ENCODE measurements around the gene SLC35C1. TPM values are rescaled to one million over a fixed set of nuclear protein-coding genes. Genes with fewer than 3 reads are reported as not detected.

The SLC35C1 gene
- total RNA-seq, 4 donors from 2014 or later: 28.8 to 62.3 (median 44.4) TPM

GRCh38 chr11:45809456-45810395 lies 4.8 kb downstream of the SLC35C1 start:
- Histone ChIP-seq H3K9me3 (no peaks in the 10 kb centered on the region), H3K27me3 (no peaks in the 10 kb centered on the region), H3K4me3 (no peak overlapping the region), H3K27ac (no peak overlapping the region), H3K36me3 (peaks cover 0 to 6% (median 0%) of the 10 kb centered on the region in 4 donors), H3K4me1 (peaks cover 22 to 35% (median 26%) of the 10 kb centered on the region in 4 donors)
- intact Hi-C loops (cut with DNase I; ENCODE audit: low total_unique reads): no loop called here
- TF ChIP-seq POLR2AphosphoS5 (IDR thresholded peaks at IDR 0.05): no peak
- no peak for TF ChIP-seq CTCF (IDR thresholded peaks at IDR 0.05)
- TF ChIP-seq EP300 (IDR thresholded peaks at IDR 0.05; ENCODE audit: low read depth): no peak
- TF ChIP-seq POLR2A (IDR thresholded peaks at IDR 0.05): no peak
- in situ Hi-C loops (cut with MboI; ENCODE audit: low pct_ligation_motif_present in 1 of 4, low pct_unique_long_range_greater_than_20kb in 1 of 4, low sequenced_read_pairs in 3 of 4): no loop called here
- WGBS, 2 donors (ENCODE audit: low coverage in 1 of 2): 76 to 86% methylated on average over 5 to 11 of the region's 11 CpGs
- no peak for DNase-seq

GRCh38 chr11:45810431-45811108 lies 5.6 kb downstream of the SLC35C1 start:
- TF ChIP-seq POLR2A (IDR thresholded peaks at IDR 0.05): no peak
- no peak for TF ChIP-seq POLR2AphosphoS5 (IDR thresholded peaks at IDR 0.05)
- no peak for TF ChIP-seq CTCF (IDR thresholded peaks at IDR 0.05)
- 89 to 97% methylated on average over 7 to 23 of the region's 23 CpGs for WGBS, 2 donors (ENCODE audit: low coverage in 1 of 2)
- DNase-seq: no peak
- H3K27ac ChIP-seq: no peak overlapping the region
- H3K4me3 ChIP-seq: no peak overlapping the region
- peaks cover 0 to 6% (median 0%) of the 10 kb centered on the region in 4 donors for H3K36me3 ChIP-seq
- peaks cover 22 to 32% (median 24%) of the 10 kb centered on the region in 4 donors for H3K4me1 ChIP-seq
- intact Hi-C loops (cut with DNase I; ENCODE audit: low total_unique reads): no loop called here
- in situ Hi-C loops (cut with MboI; ENCODE audit: low pct_ligation_motif_present in 1 of 4, low pct_unique_long_range_greater_than_20kb in 1 of 4, low sequenced_read_pairs in 3 of 4): no loop called here
- H3K27me3 ChIP-seq: no peaks in the 10 kb centered on the region
- H3K9me3 ChIP-seq: no peaks in the 10 kb centered on the region

- peaks cover 0 to 6% (median 0%) of the 10 kb centered on the region in 4 donors for H3K36me3 ChIP-seq
- no peak overlapping the region for H3K4me3 ChIP-seq
- intact Hi-C loops (cut with DNase I; ENCODE audit: low total_unique reads) (no loop called here), in situ Hi-C loops (cut with MboI; ENCODE audit: low pct_ligation_motif_present in 1 of 4, low pct_unique_long_range_greater_than_20kb in 1 of 4, low sequenced_read_pairs in 3 of 4) (no loop called here)
- no peaks in the 10 kb centered on the region for H3K9me3 ChIP-seq
- TF ChIP-seq POLR2A (IDR thresholded peaks at IDR 0.05) (no peak), CTCF (IDR thresholded peaks at IDR 0.05) (no peak), EP300 (IDR thresholded peaks at IDR 0.05; ENCODE audit: low read depth) (no peak), POLR2AphosphoS5 (IDR thresholded peaks at IDR 0.05) (no peak)
- WGBS, 2 donors (ENCODE audit: low coverage in 1 of 2): 94% methylated on average over 17 of the region's 17 CpGs; no CpG with 5 or more reads in 1 of the 2 donors
- H3K27me3 ChIP-seq: no peaks in the 10 kb centered on the region
- H3K4me1 ChIP-seq: peaks cover 17 to 27% (median 19%) of the 10 kb centered on the region in 4 donors
- DNase-seq: no peak
- H3K27ac ChIP-seq: no peak overlapping the region
These were observed 6.1 kb downstream of the SLC35C1 start for GRCh38 chr11:45811109-45811435.

GRCh38 chr11:45811571-45812290 lies 6.8 kb downstream of the SLC35C1 start:
- 91% methylated on average over 8 of the region's 8 CpGs; no CpG with 5 or more reads in 1 of the 2 donors for WGBS, 2 donors (ENCODE audit: low coverage in 1 of 2)
- DNase-seq: no peak
- H3K9me3 ChIP-seq: no peaks in the 10 kb centered on the region
- in situ Hi-C loops (cut with MboI; ENCODE audit: low pct_ligation_motif_present in 1 of 4, low pct_unique_long_range_greater_than_20kb in 1 of 4, low sequenced_read_pairs in 3 of 4) (no loop called here), intact Hi-C loops (cut with DNase I; ENCODE audit: low total_unique reads) (no loop called here)
- H3K36me3 ChIP-seq: peaks cover 0 to 6% (median 0%) of the 10 kb centered on the region in 4 donors
- H3K27ac ChIP-seq: no peak overlapping the region
- no peak for TF ChIP-seq POLR2AphosphoS5 (IDR thresholded peaks at IDR 0.05)
- no peak for TF ChIP-seq POLR2A (IDR thresholded peaks at IDR 0.05)
- no peak for TF ChIP-seq CTCF (IDR thresholded peaks at IDR 0.05)
- no peak for TF ChIP-seq EP300 (IDR thresholded peaks at IDR 0.05; ENCODE audit: low read depth)
- no peaks in the 10 kb centered on the region for H3K27me3 ChIP-seq
- H3K4me3 ChIP-seq: no peak overlapping the region
- H3K4me1 ChIP-seq: peaks cover 10 to 20% (median 13%) of the 10 kb centered on the region in 4 donors
